Right lung (tissue), 5 donors: Measurements from ENCODE around the gene HMGA1. TPM values are rescaled to one million over a fixed set of nuclear protein-coding genes. Genes with fewer than 3 reads are reported as not detected.
"Not testable (repeated sequence)": the region's sequence is repeated elsewhere in the genome, so short reads cannot be mapped to it uniquely, and the experiment has no call there.

Experiments used
- DNase-seq, 2 donors: peaks; one replicate each; pipeline ENCODE4 v3.0.0-alpha.2; 2013
- polyA plus RNA-seq, 5 donors: library from polyadenylated mRNA; unstranded; fragments of 120-200 nt; gene quantifications; one replicate each; pipeline versions ENCODE4 v1.2.1 to v1.2.3, GENCODE V29; 2013; ENCODE audit warnings: inconsistent platforms in 1 of 5, low replicate concordance in 1 of 5; ENCODE audit not compliant: insufficient read length in 5 of 5, insufficient read depth in 1 of 5

Gene HMGA1
- polyA plus RNA-seq, 5 donors: 148 to 194 (median 172) TPM

DNA sequence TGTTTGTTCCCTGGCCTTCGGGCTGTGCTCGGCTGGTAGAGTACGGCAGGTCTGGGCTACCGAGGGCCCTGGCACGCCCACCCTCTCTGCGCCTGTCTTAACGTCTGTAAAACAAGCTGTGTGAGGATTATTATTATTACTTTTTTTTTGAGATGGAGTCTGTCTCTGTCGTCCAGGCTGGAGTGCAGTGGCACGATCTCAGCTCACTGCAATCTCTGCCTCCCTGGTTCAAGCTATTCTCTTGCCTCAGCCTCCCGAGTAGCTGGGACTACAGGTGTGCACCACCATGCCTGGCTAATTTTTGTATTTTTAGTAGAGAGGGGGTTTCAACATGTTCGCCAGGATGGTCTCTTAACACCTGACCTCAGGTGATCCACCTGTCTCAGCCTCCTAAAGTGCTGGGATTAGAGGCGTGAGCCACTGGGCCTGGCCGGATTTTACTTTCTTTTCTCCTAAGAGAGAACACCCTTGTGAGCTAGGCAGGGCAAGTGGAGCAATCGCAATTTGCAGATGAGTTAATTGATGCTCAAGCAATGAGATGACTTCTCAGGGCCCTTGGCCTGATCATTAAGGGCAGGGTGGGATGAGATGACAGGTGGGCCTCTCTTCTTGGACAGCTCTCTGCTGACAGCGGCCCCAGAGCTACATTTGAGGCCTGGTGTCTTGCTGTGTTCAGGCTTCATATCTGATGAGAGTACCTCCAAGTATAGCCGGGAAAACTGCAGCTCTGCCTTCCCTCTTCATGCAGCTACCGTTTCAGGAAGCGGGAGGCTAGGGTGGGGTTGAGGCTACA is 13.0 kb downstream of the HMGA1 start:
- DNase-seq: no peak

DNA sequence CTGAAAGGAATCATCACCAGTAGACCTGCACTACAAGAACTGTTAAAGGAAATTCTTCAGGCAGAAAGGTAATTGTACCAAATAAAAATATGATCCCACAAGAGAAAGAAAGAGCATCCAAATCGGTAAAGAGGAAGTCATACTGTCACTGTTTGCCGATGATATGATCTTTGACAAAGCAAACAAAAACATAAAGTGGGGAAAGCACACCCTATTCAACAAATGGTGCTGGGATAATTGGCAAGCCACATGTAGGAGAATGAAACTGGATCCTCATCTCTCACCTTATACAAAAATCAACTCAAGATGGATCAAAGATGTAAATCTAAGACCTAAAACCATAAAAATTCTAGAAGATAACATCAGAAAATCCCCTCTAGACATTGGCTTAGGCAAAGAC is 15.7 kb downstream of the HMGA1 start:
- not testable (repeated sequence) for DNase-seq

DNA sequence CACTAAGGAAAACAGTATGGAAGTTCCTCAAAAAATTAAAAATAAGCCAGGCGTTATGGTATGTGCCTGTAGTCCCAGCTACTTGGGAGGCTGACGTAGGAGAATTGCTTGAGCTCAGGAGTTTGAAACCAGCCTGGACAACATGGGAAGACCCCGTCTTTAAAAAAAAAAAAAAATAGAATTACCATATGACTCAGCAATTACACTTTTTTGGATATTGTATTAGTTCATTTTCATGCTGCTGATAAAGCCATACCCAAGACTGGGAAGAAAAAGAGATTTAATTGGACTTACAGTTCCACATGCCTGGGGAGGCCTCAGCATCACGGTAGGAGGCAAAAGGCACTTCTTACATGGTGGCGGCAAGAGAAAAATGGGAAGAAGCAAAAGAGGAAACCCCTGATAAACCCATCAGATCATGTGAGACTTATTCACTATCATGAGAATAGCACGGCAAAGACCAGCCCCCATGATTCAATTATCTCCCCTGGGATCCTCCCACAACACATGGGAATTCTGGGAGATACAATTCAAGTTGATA is 22.9 kb downstream of the HMGA1 start:
- DNase-seq: no peak

DNA sequence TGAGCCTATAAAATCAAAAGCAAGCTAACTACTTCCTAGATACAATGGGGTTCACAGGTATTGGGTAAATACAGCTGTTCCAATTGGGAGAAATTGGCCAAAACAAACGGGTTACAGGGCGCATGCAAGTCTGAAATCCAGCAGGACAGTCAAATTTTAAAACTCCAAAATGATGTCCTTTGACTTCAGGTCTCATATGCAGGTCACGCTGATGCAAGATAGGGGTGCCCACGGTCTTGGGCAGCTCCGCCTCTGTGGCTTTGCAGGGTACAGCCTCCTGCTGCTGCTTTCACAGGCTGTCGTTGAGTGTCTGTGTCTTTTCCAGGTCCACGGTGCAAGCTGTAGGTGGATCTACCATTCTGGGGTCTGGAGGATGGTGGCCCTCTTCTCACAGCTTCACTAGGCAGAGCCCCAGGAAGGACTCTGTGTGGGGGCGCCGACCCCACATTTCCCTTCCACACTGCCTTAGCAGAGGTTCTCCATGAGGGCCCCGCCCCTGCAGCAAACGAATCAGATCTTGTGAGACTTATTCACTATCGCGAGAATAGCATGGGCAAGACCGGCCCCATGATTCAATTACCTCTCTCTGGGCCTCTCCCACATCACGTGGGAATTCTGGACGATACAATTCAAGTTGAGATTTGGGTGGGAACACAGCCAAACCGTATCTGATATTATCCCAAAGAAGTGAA is 24.0 kb downstream of the HMGA1 start:
- DNase-seq: no peak

DNA sequence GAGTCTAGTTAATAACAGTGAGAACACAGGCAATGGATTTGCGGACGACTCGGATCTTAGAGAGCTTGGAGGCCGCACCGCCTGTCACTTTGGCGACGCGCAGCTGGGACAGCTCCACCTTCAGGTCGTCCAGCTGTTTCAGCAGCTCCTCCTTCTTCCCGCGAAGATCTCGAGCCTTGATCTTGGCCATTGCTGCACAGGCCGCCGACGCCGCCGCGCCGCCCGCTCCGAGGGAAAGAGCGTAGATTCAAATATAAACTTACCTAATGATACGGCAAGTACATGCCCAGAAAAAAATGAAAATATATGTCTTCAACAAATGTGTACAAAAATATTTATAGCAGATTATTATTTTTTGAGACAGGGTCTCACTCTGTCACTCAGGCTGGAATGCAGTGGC is 26.8 kb downstream of the HMGA1 start:
- DNase-seq: not testable (repeated sequence)

DNA sequence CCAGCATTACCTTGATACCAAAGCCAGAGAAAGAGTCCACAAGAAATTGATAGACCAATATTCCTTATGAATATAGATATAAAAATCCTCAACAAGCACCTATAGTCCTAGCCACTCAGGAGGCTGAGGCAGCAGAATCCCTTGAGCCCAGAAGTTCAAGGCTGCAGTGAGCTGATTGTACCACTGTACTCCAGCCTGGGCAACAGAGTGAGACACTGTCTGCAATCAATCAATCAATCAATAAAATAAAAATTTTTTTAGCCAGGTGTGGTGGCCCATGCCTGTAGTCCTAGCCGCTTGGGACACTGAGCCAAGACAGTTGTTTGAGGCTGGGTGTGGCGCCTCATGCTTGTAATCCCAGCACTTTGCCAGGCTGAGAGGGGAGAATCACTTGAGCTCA is 31.1 kb downstream of the HMGA1 start:
- DNase-seq: no peak

DNA sequence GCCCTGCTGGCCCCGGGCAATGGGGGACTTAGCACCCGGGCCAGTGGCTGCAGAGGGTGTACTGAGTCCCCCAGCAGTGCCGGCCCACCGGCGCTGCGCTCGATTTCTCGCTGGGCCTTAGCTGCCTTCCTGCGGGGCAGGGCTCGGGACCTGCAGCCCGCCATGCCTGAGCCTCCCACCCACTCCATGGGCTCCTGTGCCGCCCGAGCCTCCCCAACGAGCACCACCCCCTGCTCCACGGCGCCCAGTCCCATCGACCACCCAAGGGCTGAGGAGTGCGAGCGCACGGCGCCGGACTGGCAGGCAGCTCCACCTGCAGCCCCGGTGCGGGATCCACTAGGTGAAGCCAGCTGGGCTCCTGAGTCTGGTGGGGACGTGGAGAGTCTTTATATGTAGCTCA is 32.5 kb downstream of the HMGA1 start:
- not testable (repeated sequence) for DNase-seq

DNA sequence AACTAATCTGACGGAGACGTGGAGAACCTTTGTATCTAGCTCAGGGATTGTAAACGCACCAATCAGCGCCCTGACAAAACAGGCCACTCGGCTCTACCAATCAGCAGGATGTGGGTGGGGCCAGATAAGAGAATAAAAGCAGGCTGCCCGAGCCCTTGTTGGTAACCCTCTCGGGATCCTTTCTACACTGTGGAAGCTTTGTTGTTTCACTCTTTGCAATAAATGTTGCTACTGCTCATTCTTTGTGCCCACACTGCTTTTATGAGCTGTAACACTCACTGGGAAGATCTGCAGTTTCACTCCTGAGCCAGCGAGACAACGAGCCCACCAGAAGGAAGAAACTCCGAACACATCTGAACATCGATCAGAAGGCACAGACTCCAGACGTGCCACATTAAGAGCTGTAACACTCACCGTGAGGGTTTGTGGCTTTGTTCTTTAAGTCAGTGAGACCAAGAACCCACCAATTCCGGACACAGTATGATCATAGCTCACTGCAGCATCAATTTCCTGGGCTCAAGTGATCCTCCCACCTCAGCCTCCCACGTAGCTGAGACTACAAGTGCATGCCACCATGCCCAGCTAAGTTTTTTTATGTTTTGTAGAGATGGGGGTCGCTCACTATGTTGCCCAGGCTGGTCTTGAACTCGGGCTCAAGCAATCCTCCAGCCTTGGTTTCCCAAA is 33.1 kb downstream of the HMGA1 start:
- not testable (repeated sequence) for DNase-seq

DNA sequence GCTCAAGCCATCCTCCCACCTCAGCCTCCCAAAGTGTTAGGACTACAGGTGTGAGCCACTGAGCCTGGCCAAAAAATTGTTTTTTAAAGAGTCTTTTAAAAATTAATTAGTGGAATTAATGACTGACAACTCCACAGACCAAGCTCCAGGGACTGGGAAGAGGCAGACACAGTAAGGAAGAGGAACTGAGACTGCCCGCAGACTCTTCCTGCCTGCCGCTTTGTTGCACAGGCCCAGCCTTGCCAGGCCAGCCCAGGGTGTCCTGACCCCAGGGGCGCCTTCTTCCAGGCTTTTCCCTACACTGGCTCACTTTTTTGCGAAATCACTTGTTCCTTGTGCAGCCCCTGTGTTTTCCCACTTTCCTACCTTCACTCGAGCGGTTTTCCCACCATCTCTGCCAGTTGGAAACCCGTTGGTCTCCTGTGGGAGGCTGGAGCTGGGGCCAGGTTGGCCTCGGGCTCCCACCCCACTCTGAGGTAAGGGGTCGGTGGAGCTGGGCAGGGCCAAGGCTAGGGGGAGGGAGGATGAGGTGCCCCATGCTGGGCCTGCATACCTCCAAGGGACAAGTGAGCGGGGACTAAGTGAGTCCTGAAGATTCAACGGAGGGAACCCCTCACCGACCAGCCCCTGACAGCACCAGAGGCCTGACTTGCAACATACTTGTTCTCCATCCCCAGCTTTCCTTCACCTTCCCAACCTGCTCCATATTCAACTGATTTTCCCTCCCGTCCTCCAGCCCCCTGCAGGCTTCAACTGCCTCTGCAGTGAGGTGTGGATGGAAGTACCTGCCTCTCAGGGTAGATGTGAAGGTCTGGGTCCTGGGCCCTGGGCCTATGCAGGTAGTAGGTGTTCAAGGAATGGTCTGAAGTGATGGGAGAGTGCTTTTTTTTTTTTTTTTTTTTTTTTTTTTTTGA is 35.6 kb downstream of the HMGA1 start:
- no peak for DNase-seq

DNA sequence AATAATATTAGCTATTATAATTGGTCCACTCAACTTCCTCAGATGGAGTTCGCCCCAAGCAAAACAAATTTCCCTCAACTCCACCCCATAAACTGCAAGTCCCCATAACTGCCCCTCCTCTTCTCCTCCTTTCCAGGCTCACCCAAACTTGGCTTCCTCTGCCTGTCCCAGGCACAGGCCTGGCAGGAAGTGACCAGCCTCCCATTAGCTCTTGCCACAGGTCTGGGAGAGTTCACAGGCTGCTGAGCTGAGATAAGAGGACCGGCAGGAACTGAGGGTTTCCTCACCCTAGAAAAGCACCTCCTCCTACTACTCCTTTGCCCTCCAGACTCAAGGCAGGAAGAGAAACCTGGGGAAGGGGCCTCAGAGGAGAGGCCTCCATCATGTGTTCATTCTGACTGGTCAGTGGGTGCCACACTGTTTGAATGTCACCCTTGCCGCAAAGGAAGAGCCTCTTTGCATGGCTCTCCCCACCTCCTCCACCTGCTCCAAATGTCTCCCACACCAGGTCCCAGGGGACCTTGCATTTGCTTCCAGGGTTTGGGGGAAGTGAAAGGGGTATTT is 36.7 kb downstream of the HMGA1 start:
- DNase-seq: peak in 1 of 2 donors; percentile 15

DNA sequence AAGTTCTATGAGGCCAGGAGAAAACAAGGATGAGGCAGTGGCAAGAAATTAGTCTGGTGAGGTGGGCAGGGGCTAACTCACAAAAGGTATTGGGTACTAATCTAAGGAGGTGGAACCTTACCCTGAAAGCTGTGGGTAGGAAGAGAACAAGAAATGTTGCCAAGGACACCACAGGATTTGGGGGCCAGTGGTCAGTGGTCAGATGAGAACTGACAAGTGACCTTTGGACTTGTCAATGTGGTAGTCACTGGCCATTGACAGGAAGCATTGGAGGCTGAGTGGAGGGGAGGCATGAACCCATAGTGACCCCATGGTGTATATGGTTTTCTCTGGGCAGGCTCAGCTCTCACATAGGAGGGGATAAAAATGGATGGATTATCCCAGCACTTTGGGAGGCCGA is 37.5 kb downstream of the HMGA1 start:
- no peak for DNase-seq

DNA sequence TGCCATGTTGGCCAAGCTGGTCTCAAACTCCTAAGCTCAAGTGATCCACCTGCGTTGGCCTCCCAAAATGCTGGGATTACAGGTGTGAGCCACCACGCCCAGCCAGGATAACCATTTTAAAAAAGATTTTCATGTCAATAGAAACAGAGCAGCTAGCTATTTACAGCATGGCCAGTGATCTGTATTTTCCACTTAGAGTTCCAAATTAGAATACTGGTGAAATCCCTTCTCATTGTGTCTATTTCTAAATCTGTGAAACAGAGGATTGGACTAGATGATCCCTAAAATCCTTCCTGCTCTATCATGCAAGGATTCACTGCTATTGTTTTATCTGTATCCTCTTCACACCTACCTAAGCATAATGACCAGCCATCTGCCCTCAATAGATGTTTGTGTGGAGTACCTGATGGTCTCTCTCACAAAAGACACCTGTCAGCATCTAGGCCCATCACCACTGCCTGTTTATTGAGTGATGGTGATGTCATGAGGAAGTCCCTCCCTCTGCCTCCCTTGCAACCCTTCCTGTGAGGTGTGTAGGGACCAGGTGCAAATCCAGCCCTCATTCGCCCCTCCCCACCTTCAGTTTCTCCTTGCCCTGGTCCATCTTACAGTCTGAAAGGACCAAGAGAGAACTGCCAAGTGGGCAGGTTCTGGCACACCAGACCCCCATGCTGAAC is 38.6 kb downstream of the HMGA1 start:
- DNase-seq: no peak

DNA sequence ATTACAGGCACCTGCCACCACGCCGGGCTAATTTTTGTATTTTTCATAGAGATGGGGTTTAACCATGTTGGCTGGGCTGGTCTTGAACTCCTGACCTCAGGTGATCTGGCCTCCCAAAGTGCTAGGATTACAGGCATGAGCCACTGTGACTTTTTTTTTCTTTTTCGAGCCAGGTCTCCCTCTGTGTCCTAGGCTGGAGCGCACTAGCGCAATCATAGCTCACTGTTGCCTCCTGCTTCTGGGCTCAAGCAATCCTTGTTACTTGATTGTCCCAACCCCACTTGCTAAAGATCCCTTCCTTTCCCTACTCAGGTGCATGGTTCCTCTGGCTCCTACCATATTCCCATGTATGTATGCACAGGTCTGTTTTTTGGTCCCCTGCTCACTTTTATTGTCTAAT is 39.5 kb downstream of the HMGA1 start:
- no peak for DNase-seq

DNA sequence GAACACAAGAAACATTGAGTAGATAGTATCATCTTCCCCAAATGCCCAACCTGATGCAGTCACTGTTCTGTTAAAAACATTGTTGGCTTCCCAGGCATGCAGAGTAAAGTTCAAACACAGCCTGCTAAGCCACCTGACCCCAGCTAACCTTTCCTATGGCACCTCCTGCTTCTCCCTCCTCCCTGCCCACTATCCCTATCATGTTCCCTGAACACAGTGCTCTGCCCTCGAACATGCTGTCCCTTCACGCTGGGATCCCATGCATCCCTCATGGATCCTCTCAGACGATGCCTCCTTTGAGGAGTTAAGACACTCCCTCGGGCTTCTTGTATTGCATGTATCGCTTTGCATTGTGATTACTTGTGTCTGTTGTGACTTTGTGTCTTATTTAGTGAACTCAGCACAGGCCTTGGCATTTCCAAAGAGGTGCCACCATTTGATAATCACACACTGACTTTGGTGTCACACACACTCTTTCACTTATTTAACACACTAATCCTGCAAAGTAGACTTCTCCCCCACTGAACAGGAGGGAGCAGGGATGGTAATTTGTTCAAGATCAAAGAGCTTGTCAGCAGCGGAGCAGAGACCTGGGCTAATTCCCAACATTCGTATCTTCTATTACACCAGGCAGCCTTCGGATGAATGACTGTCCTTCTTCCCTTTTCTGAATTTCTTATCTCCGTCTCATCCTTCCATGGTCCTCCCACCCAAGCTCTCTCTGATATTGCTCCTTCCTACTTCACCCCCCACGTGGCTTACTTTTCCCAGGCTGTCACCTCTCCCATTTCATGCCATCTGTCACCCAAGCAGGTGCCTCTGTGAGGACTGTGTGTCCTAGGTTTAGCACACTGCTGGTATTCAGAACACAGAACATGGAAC is 40.4 kb downstream of the HMGA1 start:
- no peak for DNase-seq

DNA sequence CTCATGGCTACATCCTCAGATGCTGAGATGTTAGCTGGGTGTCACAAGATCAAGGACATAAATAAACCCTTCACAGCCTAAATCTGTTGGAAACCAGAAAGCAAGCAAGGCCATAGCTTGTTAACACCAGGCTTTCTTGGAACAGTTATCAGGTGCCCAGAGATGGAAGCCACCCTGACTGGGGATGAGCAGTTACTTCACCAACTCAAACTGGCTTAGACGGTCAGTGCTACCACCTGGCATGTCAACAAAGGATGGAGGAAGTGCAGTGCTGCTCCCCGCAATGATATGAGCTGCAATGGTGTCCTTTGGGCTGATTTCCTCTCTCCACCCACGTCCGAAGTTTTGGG is 41.1 kb downstream of the HMGA1 start:
- DNase-seq: no peak

DNA sequence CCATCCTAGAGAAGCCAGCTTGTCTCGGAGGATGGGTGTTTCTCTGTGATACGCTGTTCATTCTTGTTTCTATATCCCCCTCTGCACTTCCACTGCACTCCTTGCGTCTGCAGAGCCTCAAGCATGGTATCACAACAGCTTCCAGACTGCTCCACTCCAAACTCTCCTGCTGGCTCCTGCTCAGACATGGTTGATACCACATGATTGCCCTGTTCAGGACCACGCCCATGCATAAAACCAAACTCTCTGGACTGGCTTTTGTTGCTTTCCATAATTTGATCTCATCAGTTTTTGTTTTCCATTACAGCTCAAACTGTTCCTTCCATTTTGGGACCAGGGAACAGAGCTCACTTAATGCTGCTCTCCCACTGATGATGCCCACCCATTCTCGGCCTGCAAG is 42.2 kb downstream of the HMGA1 start:
- no peak for DNase-seq

DNA sequence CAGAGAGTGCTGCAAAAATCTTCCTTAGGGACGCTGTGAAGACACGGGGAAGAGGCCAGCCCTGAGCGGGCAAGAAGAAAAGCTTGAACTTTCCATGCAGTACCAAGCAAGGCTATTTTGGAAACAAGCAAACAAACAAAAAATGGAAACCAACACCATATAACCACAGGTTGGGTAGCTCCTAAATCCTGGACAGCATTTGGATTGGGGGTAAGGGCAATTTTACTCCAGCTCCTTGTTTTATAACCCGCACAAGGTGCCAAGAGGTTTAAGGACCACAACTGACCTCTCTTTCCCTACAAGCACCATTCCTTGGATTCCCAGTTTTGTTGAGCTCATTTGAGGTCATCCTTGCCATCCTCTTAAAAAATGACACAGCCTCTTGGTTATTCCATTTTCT is 43.5 kb downstream of the HMGA1 start:
- DNase-seq: no peak

DNA sequence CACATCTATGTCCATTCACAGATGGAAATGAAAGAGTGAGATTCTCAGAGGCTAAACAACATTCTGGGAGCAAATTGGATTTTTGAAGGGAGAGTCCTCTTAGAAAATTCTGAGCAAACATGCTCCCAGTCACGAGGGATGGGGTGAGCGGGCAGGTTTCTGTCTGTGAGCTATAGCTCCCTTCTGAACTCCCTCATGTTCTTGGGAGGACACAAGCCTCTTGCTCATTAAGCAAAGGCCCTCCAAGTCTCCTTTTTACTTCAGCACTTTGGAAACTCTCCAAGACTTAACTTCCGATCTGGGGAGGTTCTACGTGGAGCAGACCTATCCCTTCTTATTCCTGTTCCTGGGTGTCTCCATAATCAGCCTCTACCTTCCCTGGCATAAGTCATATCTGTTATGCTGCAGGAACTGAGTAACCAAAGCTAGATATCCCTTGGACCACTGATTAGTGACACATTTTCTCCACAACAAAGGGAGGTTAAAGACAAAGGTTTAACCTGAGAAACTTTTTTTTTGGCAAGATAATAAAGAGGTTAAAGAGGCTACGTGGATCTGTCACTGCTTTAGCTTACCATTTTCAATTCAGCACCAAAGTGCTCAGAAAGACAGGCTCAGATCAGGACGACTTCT is 45.1 kb downstream of the HMGA1 start:
- DNase-seq: no peak
